HG03439 (cell line): ENCODE measurements around the gene GAS2L2.

Experiments
- ATAC-seq: cut with Tn5 transposase; IDR thresholded peaks from one replicate; pipeline ENCODE4 v1.9.1; 2021; ENCODE audit warnings: mild to moderate bottlenecking, moderate library complexity; ENCODE audit not compliant: unreplicated experiment

The GAS2L2 gene

GRCh38 chr17:35752945-35753764 lies at the start of gene GAS2L2:
Gene GAS2L2, minus strand, starts transcription at chr17:35753239. Its CDS starts 389 bp downstream, at chr17:35752850.
- ATAC-seq, result no peak

GRCh38 chr17:35801583-35802224 lies 48.7 kb upstream of the GAS2L2 start:
- ATAC-seq, result no peak

DNA sequence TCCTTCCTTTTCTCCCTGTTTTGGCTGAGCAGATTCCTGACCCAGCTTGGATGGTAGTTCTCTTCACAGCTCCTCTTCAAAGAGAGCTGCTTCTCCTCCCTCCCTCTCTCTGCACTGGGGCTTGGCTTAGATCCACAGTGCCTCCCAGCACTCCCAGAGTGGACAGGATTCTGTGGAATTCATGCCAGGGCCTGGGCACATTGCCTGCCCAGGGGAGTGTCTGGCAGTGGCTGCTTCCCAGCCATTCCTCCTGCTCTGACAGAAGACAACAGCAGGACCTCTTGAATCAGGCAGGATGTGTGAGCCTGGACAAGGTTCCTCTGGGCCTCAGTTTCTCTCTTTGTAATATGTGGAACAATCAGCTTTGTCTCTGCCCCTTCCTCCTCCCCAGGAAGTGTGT lies 46.9 kb upstream of the GAS2L2 start:
- ATAC-seq, result no peak

- no peak for ATAC-seq
These were observed 44.9 kb upstream of the GAS2L2 start for GRCh38 chr17:35797918-35798317.

DNA sequence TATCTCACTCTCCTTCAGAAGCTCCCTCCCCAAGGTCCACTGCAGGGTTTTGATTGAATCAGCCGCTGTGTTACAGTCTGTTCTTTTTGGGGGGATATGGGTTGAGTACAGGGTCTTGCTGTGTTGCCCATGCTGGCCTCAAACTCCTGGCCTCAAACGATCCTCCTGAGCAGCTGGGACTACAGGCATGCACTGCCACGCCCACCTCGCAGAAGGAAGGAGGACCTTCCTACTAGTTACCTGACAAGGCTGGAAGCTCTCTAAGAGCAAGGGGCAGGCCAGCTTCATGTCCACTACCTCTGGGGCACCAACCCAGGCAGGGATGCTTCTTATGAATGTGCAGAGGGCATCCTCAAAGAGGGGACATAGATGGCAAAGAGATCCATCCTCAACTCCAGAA lies 44.3 kb upstream of the GAS2L2 start:
- no peak for ATAC-seq

GRCh38 chr17:35796942-35797341 lies 43.9 kb upstream of the GAS2L2 start:
- ATAC-seq, result no peak

DNA sequence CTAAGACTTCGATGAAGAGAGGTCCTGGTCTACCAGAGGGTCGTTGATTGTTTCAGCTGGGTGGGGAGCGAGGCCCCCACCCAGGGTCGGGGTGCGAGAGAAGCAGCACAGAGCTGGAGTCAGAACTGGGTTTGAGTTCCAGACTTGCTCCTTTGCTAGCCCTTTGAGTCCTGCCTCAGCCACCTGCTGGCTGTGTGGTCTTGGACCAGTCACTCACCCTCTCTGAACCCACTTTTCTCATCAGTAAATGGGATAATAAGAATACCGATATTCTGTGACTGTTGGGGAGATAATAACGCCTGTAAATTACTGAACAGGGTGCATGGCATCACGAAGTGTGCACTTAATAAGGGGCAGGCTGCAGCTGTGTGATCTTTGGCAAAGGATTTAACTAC lies 42.8 kb upstream of the GAS2L2 start:
- no peak for ATAC-seq

GRCh38 chr17:35795007-35795870 lies 42.2 kb upstream of the GAS2L2 start, which contains the start of gene MMP28:
Gene MMP28, minus strand, starts transcription at chr17:35795641. Its CDS starts 264 bp downstream, at chr17:35795377.
- ATAC-seq, result no peak

GRCh38 chr17:35793257-35793656 lies 40.2 kb upstream of the GAS2L2 start:
- no peak for ATAC-seq

DNA sequence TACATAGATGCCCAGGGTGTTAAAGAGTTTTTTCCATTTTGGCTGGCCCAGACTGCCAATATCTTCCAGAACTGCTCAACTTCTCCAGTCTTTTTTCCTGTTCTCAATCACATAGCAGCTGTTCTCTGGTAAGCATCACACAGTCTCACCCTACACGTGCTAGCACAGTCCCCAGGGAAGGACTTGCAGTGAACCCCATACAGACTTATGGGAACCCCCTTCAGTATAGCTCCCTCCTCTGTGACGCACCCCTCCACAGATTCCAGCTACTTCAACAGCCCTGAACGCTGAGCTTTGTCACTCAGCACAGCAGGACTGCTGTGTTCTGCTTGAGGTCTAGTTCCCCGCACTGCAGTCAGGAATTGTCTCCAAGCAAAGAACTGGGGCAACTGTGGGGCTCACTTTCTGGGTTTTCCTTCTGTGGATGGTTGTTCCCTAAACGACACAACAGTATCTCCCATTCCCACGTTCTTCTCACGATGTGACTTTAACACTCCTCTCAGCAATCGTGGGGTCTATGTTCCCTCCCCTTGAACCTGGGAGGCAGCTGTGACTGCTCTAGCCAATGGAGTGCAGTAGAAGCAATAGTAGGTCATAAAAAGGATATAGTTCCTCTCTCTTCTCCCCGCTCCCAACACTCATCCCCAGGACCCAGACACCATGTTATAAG lies 38.8 kb upstream of the GAS2L2 start:
- ATAC-seq, result no peak

GRCh38 chr17:35790841-35791240 lies 37.8 kb upstream of the GAS2L2 start:
- no peak for ATAC-seq

DNA sequence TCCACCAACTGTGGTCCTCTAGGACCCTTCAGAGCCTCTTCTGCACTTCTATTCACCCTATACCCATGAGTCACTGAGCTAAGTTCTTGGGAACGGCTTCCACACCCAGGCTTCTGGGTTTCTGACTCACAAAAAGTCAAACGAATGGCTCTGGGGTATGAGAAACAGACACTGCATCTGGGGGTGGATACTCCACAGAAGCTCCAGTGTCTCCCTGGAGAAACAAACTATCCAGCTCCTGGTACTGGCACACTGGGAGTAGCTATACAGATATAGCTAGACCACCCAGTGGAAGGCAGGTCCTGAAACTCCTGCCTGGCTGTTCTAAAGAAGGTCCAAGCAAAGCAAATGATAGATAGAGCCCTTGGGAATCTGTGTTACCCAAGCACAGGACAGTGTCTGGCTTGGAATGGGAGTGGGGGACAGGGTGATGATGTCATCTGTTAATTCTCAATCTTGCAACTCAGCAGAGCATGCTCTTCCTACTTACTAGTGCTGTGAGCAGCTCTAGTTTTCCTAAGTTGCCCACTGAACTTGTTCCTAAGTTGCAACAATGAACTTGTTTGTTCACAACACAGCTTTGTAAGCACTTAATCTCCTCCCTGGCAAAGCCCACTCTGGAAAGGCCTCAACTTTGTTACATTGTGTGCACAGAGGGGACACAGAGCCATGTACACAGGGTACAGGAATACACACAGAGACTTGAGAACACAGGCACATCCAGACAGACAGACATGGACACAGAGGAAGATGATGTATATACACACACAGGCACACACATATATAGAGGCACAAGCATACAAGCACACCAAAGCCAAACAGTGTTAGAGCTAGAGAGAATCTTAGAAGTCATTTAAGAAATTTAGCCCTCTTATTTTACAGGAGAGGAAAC lies 35.7 kb upstream of the GAS2L2 start:
- ATAC-seq, result no peak

GRCh38 chr17:35786941-35787432 lies 33.9 kb upstream of the GAS2L2 start:
- no peak for ATAC-seq

DNA sequence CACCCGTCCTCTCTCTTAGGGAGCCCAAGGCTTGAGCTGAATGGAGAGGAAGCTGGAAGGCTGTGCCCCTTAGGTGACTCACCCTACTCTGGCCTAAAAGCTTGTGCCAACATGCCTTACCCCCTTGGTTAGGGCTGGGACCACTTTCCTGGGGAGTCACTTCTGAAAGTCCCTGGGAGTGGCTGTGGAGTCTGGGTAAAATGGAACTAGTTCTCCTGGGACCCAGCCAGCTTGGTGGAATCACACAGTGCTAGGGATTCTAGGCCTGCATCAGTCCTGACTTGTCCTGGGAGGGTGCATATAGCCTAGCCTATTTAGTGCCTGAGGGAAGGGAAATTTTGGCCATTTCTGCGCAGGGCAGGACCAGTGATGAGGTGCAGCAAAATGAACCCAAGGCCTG lies 31.9 kb upstream of the GAS2L2 start:
- no peak for ATAC-seq

GRCh38 chr17:35780950-35781349 lies 27.9 kb upstream of the GAS2L2 start:
- ATAC-seq, result no peak

- no peak for ATAC-seq
These were observed 25.7 kb upstream of the GAS2L2 start for GRCh38 chr17:35778641-35779196.

- no peak for ATAC-seq
These were observed 22.5 kb upstream of the GAS2L2 start for GRCh38 chr17:35775583-35775982.

DNA sequence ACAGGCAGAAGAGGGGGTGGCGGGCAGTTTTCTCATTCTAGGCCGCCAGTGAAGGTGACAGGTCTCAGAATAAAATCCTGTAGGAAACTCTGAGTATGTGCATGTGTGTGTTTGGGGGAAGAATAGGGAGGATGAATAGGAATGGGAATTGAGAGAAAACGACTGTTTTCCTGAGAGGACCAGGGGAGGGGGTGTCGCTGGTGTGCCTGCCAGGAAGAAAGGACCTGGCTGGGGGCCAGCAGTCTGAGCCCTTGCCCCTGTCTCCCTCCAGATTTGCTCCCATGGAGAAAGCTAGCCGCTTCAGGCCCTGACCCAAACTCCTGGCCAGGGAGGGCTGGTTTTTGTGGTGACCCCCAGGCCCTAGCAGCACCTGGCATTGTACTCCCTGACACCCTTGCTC lies 22.0 kb upstream of the GAS2L2 start:
- ATAC-seq, result no peak

DNA sequence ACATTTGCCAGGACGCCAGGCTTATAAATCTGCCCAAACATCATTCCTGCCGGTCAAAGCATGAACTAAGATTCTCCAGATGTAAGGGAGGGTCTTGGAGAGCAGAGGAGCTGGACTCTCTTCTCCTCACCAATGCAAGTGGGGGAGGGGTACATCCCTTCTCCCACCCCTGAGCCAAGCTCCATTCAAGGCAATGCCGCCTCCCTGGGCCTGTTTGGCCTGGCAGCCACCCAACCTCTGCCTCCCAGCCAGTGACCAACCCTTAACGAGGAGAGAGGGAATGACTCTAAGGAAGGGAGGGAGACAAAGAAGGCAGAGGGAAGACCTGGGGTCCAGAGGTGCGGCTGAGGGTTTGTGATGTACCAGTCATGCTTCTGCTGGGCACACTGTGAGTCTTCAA lies 21.5 kb upstream of the GAS2L2 start:
- ATAC-seq, result no peak
